Measurements from ENCODE around the gene SUPT3H. TPM values are rescaled to one million over a fixed set of nuclear protein-coding genes. Genes with fewer than 3 reads are reported as not detected.

SUPT3H gene
- total RNA-seq, 2 experiments from 2014 or later: 13.6 to 14.4 TPM

DNA sequence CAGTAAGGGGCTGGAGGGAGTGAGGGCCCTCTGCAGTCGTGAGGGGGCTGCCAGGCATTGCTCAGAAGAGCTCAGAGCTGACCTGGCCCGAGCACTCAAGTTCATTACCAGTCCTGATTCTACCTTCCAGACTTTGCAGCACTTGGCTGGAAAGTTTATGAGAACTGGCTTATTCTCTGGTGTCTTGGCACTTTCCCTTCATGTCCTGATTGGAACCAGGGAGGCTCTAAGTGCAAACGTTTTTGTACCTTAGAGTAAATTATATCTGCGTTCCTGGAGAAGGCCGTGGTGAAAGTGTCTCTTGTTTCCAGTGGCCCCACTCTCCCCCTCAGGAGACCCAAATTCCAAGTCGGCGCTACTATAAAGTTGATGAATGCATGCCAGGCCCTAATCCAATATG lies 587.9 kb downstream of the SUPT3H start:
- no peaks in the 10 kb centered on the region for H3K27me3 Mint-ChIP-seq
- H3K9me3 Mint-ChIP-seq: peaks cover 2% of the 10 kb centered on the region
- H3K4me1 Mint-ChIP-seq: peaks cover 14% of the 10 kb centered on the region
- no peak overlapping the region for H3K27ac Mint-ChIP-seq
- DNase-seq: no peak
- no peaks in the 10 kb centered on the region for H3K36me3 Mint-ChIP-seq
- no peak overlapping the region for H3K4me3 Mint-ChIP-seq

DNA sequence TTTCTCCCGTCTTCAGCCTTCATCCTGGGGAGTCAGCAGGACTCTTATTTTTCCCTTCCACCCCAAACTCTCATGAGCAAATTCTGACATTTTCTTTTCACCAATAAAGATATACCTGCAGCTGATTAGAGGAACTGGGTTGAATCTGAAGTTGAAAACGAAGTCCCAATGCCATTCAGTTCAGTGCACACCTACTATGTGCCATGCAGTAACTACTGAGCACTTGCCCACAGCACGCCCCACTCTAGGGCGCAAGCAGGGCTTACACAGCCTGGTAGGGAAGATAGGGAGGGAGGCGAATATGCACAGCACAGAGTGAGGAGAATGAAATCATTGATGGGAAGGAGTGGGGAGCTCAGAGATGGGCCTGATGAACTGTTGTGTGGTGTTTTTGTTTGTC lies 588.7 kb downstream of the SUPT3H start:
- Mint-ChIP-seq H3K4me1 (peaks cover 14% of the 10 kb centered on the region), H3K27ac (no peak overlapping the region), H3K4me3 (no peak overlapping the region), H3K9me3 (peaks cover 8% of the 10 kb centered on the region), H3K27me3 (no peaks in the 10 kb centered on the region), H3K36me3 (no peaks in the 10 kb centered on the region)
- no peak for DNase-seq

DNA sequence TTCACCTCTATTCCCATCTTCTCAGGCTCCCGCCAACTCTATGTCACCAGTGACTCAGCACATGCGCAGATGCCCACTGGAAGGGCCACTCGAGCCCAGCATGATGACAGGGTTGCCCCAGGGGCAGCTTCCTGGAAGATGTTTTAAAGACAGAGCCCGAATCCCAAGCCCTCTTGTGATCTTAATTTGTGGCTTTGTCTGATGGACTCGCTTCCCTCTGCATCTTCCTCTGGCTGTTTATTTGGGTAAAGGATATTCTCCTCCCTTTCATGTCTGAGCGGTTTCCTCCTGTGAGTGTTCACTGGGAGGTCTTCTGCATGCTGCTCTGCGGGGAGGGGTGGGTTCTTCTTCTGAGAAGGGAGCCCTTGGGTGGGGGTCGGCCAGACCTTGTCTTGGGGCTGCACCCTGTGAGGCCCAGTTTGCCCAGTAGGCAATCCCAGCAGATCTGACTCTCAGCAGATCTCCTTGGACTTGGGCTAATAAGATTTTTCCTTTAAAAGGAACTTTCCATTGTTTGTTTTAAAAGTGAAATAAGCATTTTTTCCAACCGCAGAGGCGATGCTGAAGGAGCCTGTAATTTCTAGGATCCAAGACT lies 589.2 kb downstream of the SUPT3H start:
- Mint-ChIP-seq H3K4me1 (peaks cover 14% of the 10 kb centered on the region), H3K36me3 (peaks cover 3% of the 10 kb centered on the region), H3K4me3 (no peak overlapping the region), H3K27ac (no peak overlapping the region), H3K9me3 (peaks cover 10% of the 10 kb centered on the region), H3K27me3 (no peaks in the 10 kb centered on the region)
- DNase-seq: no peak

DNA sequence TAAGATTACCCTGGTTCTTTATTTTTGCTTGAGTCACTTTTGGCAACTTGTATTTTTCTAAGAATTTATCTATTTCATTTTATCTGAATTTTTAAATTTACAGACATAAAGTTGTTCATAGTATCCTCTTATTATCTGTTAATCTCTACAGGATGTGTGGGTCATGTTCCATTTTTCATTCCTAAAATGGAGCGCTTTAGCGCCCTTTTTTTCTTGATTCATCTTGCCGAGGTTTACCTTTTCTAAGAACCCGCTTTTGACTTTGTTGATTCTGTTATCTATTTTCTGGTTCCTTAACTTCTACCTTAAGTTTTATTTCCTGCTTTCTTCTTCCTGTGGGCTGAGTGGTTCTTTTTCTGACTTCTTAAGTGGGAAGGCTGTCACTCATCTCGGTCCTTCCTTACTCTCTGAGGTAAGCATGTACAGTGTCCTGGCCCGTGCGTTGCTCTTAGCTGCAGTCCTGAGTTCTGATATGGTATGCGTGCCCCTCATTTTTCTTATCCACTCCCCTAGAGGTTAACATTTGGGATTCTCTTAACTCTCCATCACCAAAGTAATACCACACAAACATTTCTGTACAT lies 590.4 kb downstream of the SUPT3H start:
- Mint-ChIP-seq H3K36me3 (peaks cover 5% of the 10 kb centered on the region), H3K27me3 (no peaks in the 10 kb centered on the region), H3K4me1 (peaks cover 14% of the 10 kb centered on the region), H3K4me3 (peak overlapping the region; percentile 16), H3K27ac (peak overlapping the region; percentile 57), H3K9me3 (peaks cover 12% of the 10 kb centered on the region)
- DNase-seq: peak; percentile 7

DNA sequence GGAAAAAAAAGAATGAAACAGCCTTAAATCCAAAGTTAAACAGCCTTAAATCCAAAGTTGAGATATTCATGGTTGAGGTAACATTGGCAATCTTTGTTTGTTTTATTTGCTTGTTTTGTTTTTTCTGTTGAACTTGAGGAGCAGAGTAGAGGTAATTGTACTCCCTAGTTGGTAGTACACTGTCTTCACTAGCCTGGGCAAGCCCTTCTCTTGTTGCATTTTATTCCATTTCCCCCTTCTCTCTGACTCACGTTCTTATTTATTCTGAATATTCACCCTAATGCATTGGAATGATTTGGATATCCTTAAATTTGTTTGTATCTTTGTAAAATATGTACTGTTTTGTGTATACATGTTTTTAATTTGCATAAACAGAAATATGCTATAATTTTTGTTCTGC lies 592.6 kb downstream of the SUPT3H start:
- DNase-seq: no peak
- Mint-ChIP-seq H3K27me3 (no peaks in the 10 kb centered on the region), H3K36me3 (peaks cover 5% of the 10 kb centered on the region), H3K4me1 (peaks cover 14% of the 10 kb centered on the region), H3K4me3 (no peak overlapping the region), H3K9me3 (peaks cover 12% of the 10 kb centered on the region), H3K27ac (no peak overlapping the region)

DNA sequence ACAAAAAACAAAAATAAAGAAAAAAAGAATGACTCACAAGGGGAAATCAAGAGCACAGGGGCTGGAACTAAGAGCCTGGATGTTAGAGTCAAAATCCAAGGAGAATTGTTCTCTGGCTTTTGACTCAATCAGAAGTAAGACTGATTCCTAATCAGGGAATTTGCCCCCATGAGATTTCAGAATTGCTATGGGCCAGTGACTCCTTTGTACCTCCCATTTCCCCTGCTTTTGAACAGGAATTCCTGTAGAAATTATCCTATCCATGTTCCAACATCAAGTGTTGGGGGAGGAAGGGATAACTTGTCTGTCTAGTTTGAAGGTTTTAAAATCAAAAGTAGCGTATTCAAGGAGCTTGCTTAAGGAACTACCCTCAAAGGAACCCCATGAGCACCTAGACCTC lies 593.5 kb downstream of the SUPT3H start:
- H3K9me3 Mint-ChIP-seq: peaks cover 12% of the 10 kb centered on the region
- H3K36me3 Mint-ChIP-seq: peaks cover 5% of the 10 kb centered on the region
- no peak overlapping the region for H3K4me3 Mint-ChIP-seq
- H3K27ac Mint-ChIP-seq: no peak overlapping the region
- no peak for DNase-seq
- peaks cover 14% of the 10 kb centered on the region for H3K4me1 Mint-ChIP-seq
- H3K27me3 Mint-ChIP-seq: no peaks in the 10 kb centered on the region

DNA sequence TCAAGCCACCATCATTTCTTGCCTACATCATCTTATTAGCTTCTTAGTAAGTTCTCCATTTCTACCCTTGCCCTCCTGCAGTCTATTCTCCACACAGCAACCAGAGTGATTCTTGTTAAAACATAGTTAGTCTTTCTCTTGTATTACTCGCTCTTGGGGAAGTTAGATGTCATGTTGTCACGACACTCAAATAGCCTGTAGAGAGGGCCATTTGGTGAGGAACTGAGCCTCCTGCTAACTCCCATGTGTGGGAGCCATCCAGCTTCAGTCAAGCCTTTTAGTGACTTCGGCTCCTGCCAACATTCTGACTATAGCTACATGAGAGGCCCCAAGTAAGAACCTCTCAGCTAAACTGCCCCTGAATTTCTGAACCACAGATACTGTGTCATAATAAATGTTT lies 594.8 kb downstream of the SUPT3H start:
- Mint-ChIP-seq H3K9me3 (peaks cover 10% of the 10 kb centered on the region), H3K4me3 (no peak overlapping the region), H3K27me3 (no peaks in the 10 kb centered on the region), H3K36me3 (peaks cover 5% of the 10 kb centered on the region), H3K4me1 (peaks cover 7% of the 10 kb centered on the region), H3K27ac (no peak overlapping the region)
- DNase-seq: no peak

DNA sequence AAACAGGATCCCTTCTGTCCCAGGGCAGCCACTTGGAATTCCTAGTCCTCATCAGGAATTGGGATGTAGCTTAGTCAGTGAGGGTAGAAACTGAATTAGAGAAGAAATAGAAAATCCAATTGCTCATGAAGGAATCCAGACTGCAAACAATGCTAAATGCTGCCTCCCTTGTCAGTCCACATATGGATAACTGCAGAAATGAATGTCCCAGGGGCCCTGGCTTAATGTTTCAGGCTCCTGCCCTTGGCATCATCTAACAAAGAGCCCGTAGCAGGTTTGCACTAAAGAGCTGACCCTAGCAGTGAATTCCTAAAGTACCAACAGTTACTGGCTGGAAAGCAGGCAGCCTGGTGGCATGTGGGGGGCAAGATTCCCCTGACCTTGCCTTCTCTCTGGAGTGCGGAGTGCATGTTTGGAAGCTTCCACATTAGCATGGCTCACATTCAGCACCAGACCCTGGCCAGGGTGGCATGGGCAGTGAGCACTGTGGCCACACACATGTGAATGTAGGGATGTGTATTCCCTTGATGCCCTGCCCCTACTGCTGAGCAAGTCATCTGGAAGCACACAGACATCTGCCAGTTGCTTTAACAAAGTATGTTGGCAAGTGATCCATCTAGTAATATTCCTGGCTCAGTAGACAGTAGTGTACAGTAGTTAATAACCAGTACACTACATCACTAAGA lies 595.7 kb downstream of the SUPT3H start:
- H3K36me3 Mint-ChIP-seq: peaks cover 5% of the 10 kb centered on the region
- no peaks in the 10 kb centered on the region for H3K27me3 Mint-ChIP-seq

DNA sequence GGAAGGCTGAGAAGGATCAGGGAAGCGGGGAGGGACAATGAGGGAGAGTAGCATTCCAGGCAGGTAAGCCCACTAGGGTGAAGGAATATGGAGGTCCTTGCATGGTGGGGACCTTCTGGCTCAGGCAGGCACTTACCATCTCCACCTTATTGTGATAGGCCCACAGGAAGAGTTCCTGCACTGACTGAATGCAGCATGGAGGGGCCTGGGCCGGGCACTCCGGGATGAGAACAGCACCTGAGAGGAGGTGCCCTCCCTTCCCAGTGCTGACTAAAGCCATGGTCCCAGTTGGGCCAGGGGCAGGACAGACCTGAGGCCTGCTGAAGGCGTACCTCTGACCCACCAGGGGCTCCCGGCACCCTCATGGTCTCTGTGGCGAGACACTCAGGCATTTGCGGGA lies 597.6 kb downstream of the SUPT3H start:
- Mint-ChIP-seq H3K4me3 (no peak overlapping the region), H3K27me3 (no peaks in the 10 kb centered on the region), H3K36me3 (peaks cover 7% of the 10 kb centered on the region), H3K27ac (no peak overlapping the region), H3K9me3 (peaks cover 10% of the 10 kb centered on the region), H3K4me1 (no peaks in the 10 kb centered on the region)
- DNase-seq: no peak

More for the DNA sequence above, 595.7 kb downstream of the SUPT3H start:
- Mint-ChIP-seq H3K4me3 (no peak overlapping the region), H3K9me3 (peaks cover 10% of the 10 kb centered on the region), H3K27ac (no peak overlapping the region), H3K4me1 (no peaks in the 10 kb centered on the region)
- DNase-seq: no peak

DNA sequence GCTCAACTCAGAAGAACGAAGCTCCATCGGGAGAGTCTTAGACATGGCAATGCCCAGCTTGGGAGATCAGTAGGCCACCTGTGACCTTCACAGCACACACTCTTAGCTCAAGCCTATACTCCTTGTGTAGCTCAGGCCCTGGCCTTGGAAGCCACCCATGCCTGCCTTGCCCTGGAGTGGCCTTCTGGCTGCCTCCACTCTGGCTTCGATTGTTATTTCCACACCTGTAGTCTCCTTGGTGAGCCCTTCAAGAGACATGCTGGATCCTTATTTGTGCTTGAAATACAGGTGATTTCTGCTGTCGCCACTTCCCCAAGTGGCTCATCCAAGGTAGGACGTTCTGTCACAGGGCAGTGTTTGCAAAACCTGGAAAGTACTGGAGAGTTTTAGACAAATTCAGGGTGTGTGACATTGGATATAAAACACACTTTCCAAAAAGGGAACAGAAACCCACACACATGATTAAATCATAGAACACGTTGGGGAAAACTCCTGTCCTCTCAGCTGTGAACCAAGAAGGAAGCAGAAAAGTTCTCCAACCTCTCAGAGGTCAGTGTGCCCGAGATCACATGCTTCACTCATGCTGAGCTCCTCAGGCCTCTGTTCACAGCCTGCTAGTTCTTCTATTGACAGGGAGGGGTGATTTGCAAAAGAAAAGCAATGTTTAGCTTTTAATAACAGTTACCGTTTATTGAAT lies 598.5 kb downstream of the SUPT3H start:
- Mint-ChIP-seq H3K9me3 (peaks cover 5% of the 10 kb centered on the region), H3K36me3 (peaks cover 7% of the 10 kb centered on the region), H3K4me1 (no peaks in the 10 kb centered on the region), H3K27ac (no peak overlapping the region), H3K4me3 (no peak overlapping the region), H3K27me3 (no peaks in the 10 kb centered on the region)
- no peak for DNase-seq

Other genes starting within 250 kb of the SUPT3H start
- gene RUNX2, start 49.6 kb downstream of the SUPT3H start, total RNA-seq: 1 to 10 TPM; 4.8 to 5.8 TPM

Data from activated naive CD8-positive, alpha-beta T cell treated with anti-CD3 and anti-CD28 coated beads for 36 hours (primary cell).